HG02798 (cell line): ENCODE results near the gene FAHD2A.
"Not testable (repeated sequence)": the region's sequence is repeated elsewhere in the genome, so short reads cannot be mapped to it uniquely, and the experiment has no call there.

Source experiments
- ATAC-seq: cut with Tn5 transposase; IDR thresholded peaks from one replicate; pipeline ENCODE4 v1.9.1; 2021; ENCODE audit warnings: mild to moderate bottlenecking; ENCODE audit not compliant: unreplicated experiment, poor library complexity

The FAHD2A gene

GRCh38 chr2:95433373-95433772 lies 30.9 kb downstream of the FAHD2A start:
- not testable (repeated sequence) for ATAC-seq

GRCh38 chr2:95433973-95434372 lies 31.5 kb downstream of the FAHD2A start:
- not testable (repeated sequence) for ATAC-seq

GRCh38 chr2:95434507-95435076 lies 32.1 kb downstream of the FAHD2A start:
- ATAC-seq = not testable (repeated sequence)

- ATAC-seq = not testable (repeated sequence)
Measured at GRCh38 chr2:95435162-95435871, 32.8 kb downstream of the FAHD2A start.

GRCh38 chr2:95435872-95436209 lies 33.3 kb downstream of the FAHD2A start:
- ATAC-seq = not testable (repeated sequence)

GRCh38 chr2:95442474-95443099 lies 40.1 kb downstream of the FAHD2A start:
- not testable (repeated sequence) for ATAC-seq

- not testable (repeated sequence) for ATAC-seq
Measured at GRCh38 chr2:95445317-95445716, 42.8 kb downstream of the FAHD2A start.

GRCh38 chr2:95463292-95463691 lies 60.8 kb downstream of the FAHD2A start:
- not testable (repeated sequence) for ATAC-seq
